ENCODE data around the gene XPO6.
"Not testable (repeated sequence)": the region's sequence is repeated elsewhere in the genome, so short reads cannot be mapped to it uniquely, and the experiment has no call there.

- TF ChIP-seq CTCF (IDR thresholded peaks at IDR 0.05; ENCODE audit: low read depth, low read length, missing input control); RAD21 (IDR thresholded peaks at IDR 0.05); ZBTB33 (IDR thresholded peaks at IDR 0.05); YY1 (IDR thresholded peaks at IDR 0.05); SP1 (IDR thresholded peaks at IDR 0.05); TAF1 (conservative IDR thresholded peaks at IDR 0.05); HNF4G (IDR thresholded peaks at IDR 0.05); GABPA (IDR thresholded peaks at IDR 0.05 in 1 of 2, conservative IDR thresholded peaks at IDR 0.05 in 1 of 2); RXRA (IDR thresholded peaks at IDR 0.05); ATF3 (IDR thresholded peaks at IDR 0.05); REST (IDR thresholded peaks at IDR 0.05); MAX (IDR thresholded peaks at IDR 0.05): not testable (repeated sequence)
Measured at GRCh38 chr16:28223909-28224308, 12.1 kb upstream of the XPO6 start.
